DND-41 (cell line): ENCODE data around the gene SSMEM1.
"Not testable (repeated sequence)": the region's sequence is repeated elsewhere in the genome, so short reads cannot be mapped to it uniquely, and the experiment has no call there.

Experiments used
- ATAC-seq: fragments of 200-7000 bp; cut with Tn5 transposase; 3 replicates; pipeline ENCODE4 v1.9.1; 2021; ENCODE audit warnings: low read depth; ENCODE audit not compliant: insufficient read depth
- DNase-seq: peaks from one replicate; pipeline ENCODE4 v3.0.0-alpha.2; 2020
- H2AFZ ChIP-seq: 2 replicates; pipeline ENCODE4 v1.6.0; 2012; ENCODE audit warnings: low read depth, low read length
- H3K27ac ChIP-seq: 2 replicates; pipeline ENCODE4 v1.5.1; 2012; ENCODE audit warnings: low read length, inconsistent platforms
- H3K27me3 ChIP-seq: fragments of 200-600 bp; sonication (generic); 2 replicates; pipeline ENCODE4 v1.6.0; 2012; ENCODE audit warnings: low read length, mild to moderate bottlenecking, inconsistent platforms; ENCODE audit not compliant: insufficient read depth, poor library complexity
- H3K36me3 ChIP-seq: 2 replicates; pipeline ENCODE4 v1.5.1; 2012; ENCODE audit warnings: low read length, inconsistent platforms; ENCODE audit not compliant: insufficient read depth
- H3K4me1 ChIP-seq: 2 replicates; pipeline ENCODE4 v1.5.1; 2012; ENCODE audit warnings: mild to moderate bottlenecking, low read length; ENCODE audit not compliant: insufficient read depth
- H3K4me2 ChIP-seq: 2 replicates; pipeline ENCODE4 v1.6.0; 2012; ENCODE audit warnings: mild to moderate bottlenecking, moderate library complexity, low read length, inconsistent platforms; ENCODE audit not compliant: insufficient read depth
- H3K4me3 ChIP-seq, 2 experiments: fragments of 200-600 bp in 1 of 2; shearing (Covaris generic) in 1 of 2; 2 replicates each; pipeline ENCODE4 v1.5.1; 2012 to 2016; ENCODE audit warnings: inconsistent platforms in 2 of 2, low read length in 2 of 2, mild to moderate bottlenecking in 2 of 2, low read depth in 1 of 2, moderate library complexity in 1 of 2
- H3K79me2 ChIP-seq: 2 replicates; pipeline ENCODE4 v1.6.0; 2012; ENCODE audit warnings: low read length, inconsistent platforms; ENCODE audit not compliant: insufficient read depth
- H3K9ac ChIP-seq: 2 replicates; pipeline ENCODE4 v1.6.0; 2012; ENCODE audit warnings: low read depth, mild to moderate bottlenecking, inconsistent platforms, low read length, moderate library complexity
- H3K9me3 ChIP-seq: 2 replicates; pipeline ENCODE4 v1.5.1; 2012; ENCODE audit warnings: low read length, moderate library complexity, mild to moderate bottlenecking, inconsistent platforms; ENCODE audit not compliant: insufficient read depth, severe bottlenecking
- H4K20me1 ChIP-seq: 2 replicates; pipeline ENCODE4 v1.6.0; 2012; ENCODE audit warnings: low read length; ENCODE audit not compliant: insufficient read depth
- CTCF ChIP-seq: IDR thresholded peaks from 2 replicates; pipeline ENCODE4 v1.5.1; 2012; ENCODE audit warnings: borderline replicate concordance, low read length, moderate library complexity, mild to moderate bottlenecking; ENCODE audit not compliant: poor library complexity, severe bottlenecking; ENCODE audit errors: extremely low read depth
- EZH2 ChIP-seq: IDR thresholded peaks from 3 replicates; pipeline ENCODE4 v1.6.1; 2012; ENCODE audit warnings: borderline replicate concordance, low read depth, mild to moderate bottlenecking, moderate library complexity, low read length, inconsistent platforms; ENCODE audit not compliant: severe bottlenecking

SSMEM1 gene

GRCh38 chr7:130226333-130226732 lies 18.7 kb downstream of the SSMEM1 start:
- no peak for ATAC-seq
- H3K9me3 ChIP-seq, result no peaks in the 10 kb centered on the region

GRCh38 chr7:130227883-130228575 lies 20.4 kb downstream of the SSMEM1 start:
- DNase-seq (no peak), ATAC-seq (no peak)
- no peak overlapping the region for H2AFZ ChIP-seq
- H3K4me3 ChIP-seq, result no peak overlapping the region
- H3K9me3 ChIP-seq, result no peaks in the 10 kb centered on the region
- H4K20me1 ChIP-seq, result no peaks in the 10 kb centered on the region
- no peaks in the 10 kb centered on the region for H3K79me2 ChIP-seq
- no peaks in the 10 kb centered on the region for H3K4me1 ChIP-seq
- no peaks in the 10 kb centered on the region for H3K36me3 ChIP-seq
- H3K4me2 ChIP-seq, result no peak overlapping the region
- no peak overlapping the region for H3K27ac ChIP-seq
- TF ChIP-seq CTCF, result no peak
- TF ChIP-seq EZH2, result no peak
- H3K9ac ChIP-seq, result no peak overlapping the region
- no peaks in the 10 kb centered on the region for H3K27me3 ChIP-seq

More at GRCh38 chr7:130226333-130226732, 18.7 kb downstream of the SSMEM1 start:
- Histone ChIP-seq H3K27me3 (no peaks in the 10 kb centered on the region), H2AFZ (no peak overlapping the region; the same call in 1 of the 2 replicates), H3K79me2 (no peaks in the 10 kb centered on the region), H3K4me1 (no peaks in the 10 kb centered on the region), H3K27ac (no peak overlapping the region), H3K36me3 (no peaks in the 10 kb centered on the region), H3K4me2 (no peak overlapping the region), H3K9ac (no peak overlapping the region), H3K4me3 (no peak overlapping the region), H4K20me1 (no peaks in the 10 kb centered on the region)
- TF ChIP-seq CTCF (no peak), EZH2 (no peak)
- DNase-seq, result no peak

GRCh38 chr7:130228840-130229502 lies 21.3 kb downstream of the SSMEM1 start:
- Histone ChIP-seq H2AFZ (no peak overlapping the region), H3K9ac (no peak overlapping the region), H3K4me1 (no peaks in the 10 kb centered on the region), H3K27me3 (no peaks in the 10 kb centered on the region), H3K27ac (no peak overlapping the region), H3K79me2 (no peaks in the 10 kb centered on the region), H4K20me1 (no peaks in the 10 kb centered on the region), H3K4me3 (no peak overlapping the region), H3K9me3 (no peaks in the 10 kb centered on the region), H3K4me2 (no peak overlapping the region), H3K36me3 (no peaks in the 10 kb centered on the region)
- no peak for DNase-seq
- no peak for ATAC-seq
- TF ChIP-seq CTCF, result no peak
- no peak for TF ChIP-seq EZH2

GRCh38 chr7:130229981-130230380 lies 22.3 kb downstream of the SSMEM1 start:
- not testable (repeated sequence) for H3K27me3 ChIP-seq, H3K4me3 ChIP-seq, H3K9ac ChIP-seq, H4K20me1 ChIP-seq, ATAC-seq, H3K9me3 ChIP-seq, H3K36me3 ChIP-seq, H3K79me2 ChIP-seq, DNase-seq, H2AFZ ChIP-seq, H3K4me2 ChIP-seq, H3K27ac ChIP-seq, H3K4me1 ChIP-seq
